K562 (cell line): Measurements from ENCODE around the gene MBLAC2. TPM values are rescaled to one million over a fixed set of nuclear protein-coding genes. Genes with fewer than 3 reads are reported as not detected.

Experiments used
- FIP1L1 ChIP-seq: fragments of 200-400 bp; formaldehyde crosslinking; IDR thresholded peaks from 2 replicates; pipeline ENCODE4 v1.6.1; 2018; ENCODE audit warnings: mild to moderate bottlenecking, low read depth, low read length; ENCODE audit not compliant: poor library complexity, severe bottlenecking
- KAT8 ChIP-seq: fragments of 450-650 bp; IDR thresholded peaks from 2 replicates; pipeline ENCODE4 v1.6.1; 2016; ENCODE audit warnings: low read depth, mild to moderate bottlenecking
- KDM5B ChIP-seq: fragments of 200-600 bp; sonication (generic); IDR thresholded peaks from 2 replicates; pipeline ENCODE4 v1.6.1; 2012; ENCODE audit warnings: low read depth, mild to moderate bottlenecking, moderate library complexity, low read length, control low read depth, inconsistent platforms; ENCODE audit not compliant: insufficient replicate concordance
- NR2F6 ChIP-seq: fragments of 450-650 bp; formaldehyde crosslinking; IDR thresholded peaks from 2 replicates; pipeline ENCODE4 v1.4.0; 2020; ENCODE audit warnings: mild to moderate bottlenecking
- PML ChIP-seq: IDR thresholded peaks from 2 replicates; pipeline ENCODE4 v1.6.1; 2012; ENCODE audit warnings: low read length, inconsistent platforms
- XRCC5 ChIP-seq: fragments of 200-400 bp; formaldehyde crosslinking; IDR thresholded peaks from 2 replicates; pipeline ENCODE4 v1.6.1; 2017; ENCODE audit warnings: low read depth, mild to moderate bottlenecking, low read length
- ZFPM2 ChIP-seq: fragments of 250-450 bp; sonication (Bioruptor Pico); IDR thresholded peaks from 2 replicates; pipeline ENCODE4 v1.5.1; 2022; ENCODE audit warnings: mild to moderate bottlenecking
- ZNF12 ChIP-seq: sonication (generic); formaldehyde crosslinking; IDR thresholded peaks from 2 replicates; pipeline ENCODE4 v1.4.0; 2020; ENCODE audit warnings: mild to moderate bottlenecking, missing genetic modification reagents
- ZNF165 ChIP-seq: fragments of 250-450 bp; sonication (Bioruptor Pico); IDR thresholded peaks from 2 replicates; pipeline ENCODE4 v1.4.0; 2020; ENCODE audit warnings: borderline replicate concordance
- ZNF586 ChIP-seq: fragments of 450-650 bp; formaldehyde crosslinking; conservative IDR thresholded peaks from 2 replicates; pipeline ENCODE4 v1.4.0; 2020; ENCODE audit warnings: mild to moderate bottlenecking, moderate library complexity
- ZNF696 ChIP-seq: fragments of 250-450 bp; sonication (Bioruptor Pico); conservative IDR thresholded peaks from 2 replicates; pipeline ENCODE4 v1.4.0; 2020; ENCODE audit warnings: mild to moderate bottlenecking, moderate library complexity
- polyA plus RNA-seq, 8 experiments: library from polyadenylated mRNA; depleted of rRNA in 4 of 8; stranded (reverse) in 5 of 8; unstranded in 3 of 8; fragments of >200 nt; fragmentation: Nextera tagmentation in 2 of 8; fragmentation: Illumina TruSeq in 1 of 8; extraction: Ambion mirVana in 2 of 8; extraction: Trizol in 1 of 8; gene quantifications; 2 replicates each; pipeline versions ENCODE4 v1.2.1 to v1.2.3, GENCODE V29; 2011 to 2014; ENCODE audit warnings: inconsistent platforms in 1 of 8, missing spikeins in 1 of 8
- total RNA-seq, 7 experiments: library from RNA; depleted of rRNA in 6 of 7; stranded (reverse); fragments of >200 nt in 6 of 7; fragmentation: Illumina TruSeq in 2 of 7; extraction: Trizol in 2 of 7; gene quantifications; 2 replicates each; pipeline versions ENCODE4 v1.2.1 to v1.2.3, GENCODE V29; 2011 to 2021; ENCODE audit warnings: low replicate concordance in 1 of 7
- TF ChIP-seq, protein P1 (sequence below): fragments of 250-450 bp; sonication (Bioruptor Pico); IDR thresholded peaks from 2 replicates; pipeline ENCODE4 v1.8.0; 2021; ENCODE audit warnings: moderate library complexity, mild to moderate bottlenecking, inconsistent platforms
- TF ChIP-seq, protein P2 (sequence below): sonication (generic); formaldehyde crosslinking; IDR thresholded peaks from 2 replicates; pipeline ENCODE4 v1.8.0; 2022; ENCODE audit warnings: mild to moderate bottlenecking, missing genetic modification reagents
- TF ChIP-seq, protein P3 (sequence below): fragments of 150-350 bp; IDR thresholded peaks from 2 replicates; pipeline ENCODE4 v1.6.1; 2014; ENCODE audit warnings: low read depth, mild to moderate bottlenecking, low read length, borderline replicate concordance
- TF ChIP-seq, protein P4 (sequence below): fragments of 250-450 bp; sonication (Bioruptor Pico); IDR thresholded peaks from 2 replicates; pipeline ENCODE4 v1.5.0; 2021

Gene MBLAC2
- total and polyA plus RNA-seq, 9 of the 15 experiments (the other 6 are each of a cell fraction or from before 2014, with no cell fraction given) = 2.4 to 13.1 (median 10.3) TPM

DNA sequence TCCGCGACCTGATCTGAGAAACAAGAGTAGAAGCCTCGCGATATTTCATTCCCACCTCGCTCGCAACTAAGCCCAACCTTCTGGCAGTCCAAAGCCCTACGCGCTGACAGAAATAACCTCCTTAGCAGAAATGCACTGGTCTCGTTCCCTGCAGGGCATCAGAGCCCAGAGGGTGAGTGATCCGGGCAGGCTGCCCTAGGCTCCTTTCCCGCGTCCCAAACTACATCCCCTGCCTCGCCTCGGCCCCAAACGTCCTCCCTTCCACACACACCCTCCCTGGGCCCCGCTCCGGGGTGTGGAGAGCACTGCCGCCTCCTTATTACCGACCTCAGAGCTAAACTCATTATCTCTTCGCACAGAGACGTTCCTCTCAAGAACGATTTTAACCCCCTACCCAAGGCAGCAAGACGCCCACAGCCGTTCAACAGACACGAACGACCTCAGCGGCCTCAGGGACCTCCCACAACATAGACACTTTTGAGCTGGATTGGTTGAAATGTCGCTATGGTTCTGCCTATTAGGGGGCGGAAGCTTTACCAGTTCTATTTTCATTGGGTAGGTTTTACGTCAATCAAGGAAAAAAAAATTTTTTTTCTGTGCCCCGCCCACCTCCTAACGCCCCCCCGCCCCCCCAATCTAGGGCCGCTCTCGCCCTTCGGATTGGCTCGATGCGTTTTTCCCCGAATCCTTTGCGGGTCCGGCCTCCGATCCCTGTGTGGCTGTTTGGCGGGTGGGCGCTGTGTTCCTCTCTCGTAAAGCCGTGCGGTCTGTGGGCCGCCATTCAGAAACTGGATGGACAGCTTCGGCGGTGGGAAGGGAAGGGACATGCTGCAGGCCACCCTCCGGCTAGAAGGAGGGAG lies 65.0 kb downstream of the MBLAC2 start, which contains the start of gene CETN3 (continued):
- TF ChIP-seq XRCC5 (no peak), ZFPM2 (0 out of 2 replicates have a peak, but pooled peaks have one; percentile 48), ZNF586 (CRISPR knock-in tag) (no peak), KDM5B (peak; percentile 92), ZNF12 (CRISPR knock-in tag) (0 out of 2 replicates have a peak, but pooled peaks have one; percentile 20), ZNF165 (no peak), KAT8 (no peak), FIP1L1 (no peak), NR2F6 (CRISPR knock-in tag) (0 out of 2 replicates have a peak, but pooled peaks have one; percentile 64), ZNF696 (CRISPR knock-in tag) (no peak), PML (peak; percentile 90)
- TF ChIP-seq, protein P1, sequence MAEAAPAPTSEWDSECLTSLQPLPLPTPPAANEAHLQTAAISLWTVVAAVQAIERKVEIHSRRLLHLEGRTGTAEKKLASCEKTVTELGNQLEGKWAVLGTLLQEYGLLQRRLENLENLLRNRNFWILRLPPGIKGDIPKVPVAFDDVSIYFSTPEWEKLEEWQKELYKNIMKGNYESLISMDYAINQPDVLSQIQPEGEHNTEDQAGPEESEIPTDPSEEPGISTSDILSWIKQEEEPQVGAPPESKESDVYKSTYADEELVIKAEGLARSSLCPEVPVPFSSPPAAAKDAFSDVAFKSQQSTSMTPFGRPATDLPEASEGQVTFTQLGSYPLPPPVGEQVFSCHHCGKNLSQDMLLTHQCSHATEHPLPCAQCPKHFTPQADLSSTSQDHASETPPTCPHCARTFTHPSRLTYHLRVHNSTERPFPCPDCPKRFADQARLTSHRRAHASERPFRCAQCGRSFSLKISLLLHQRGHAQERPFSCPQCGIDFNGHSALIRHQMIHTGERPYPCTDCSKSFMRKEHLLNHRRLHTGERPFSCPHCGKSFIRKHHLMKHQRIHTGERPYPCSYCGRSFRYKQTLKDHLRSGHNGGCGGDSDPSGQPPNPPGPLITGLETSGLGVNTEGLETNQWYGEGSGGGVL (CRISPR knock-in tag) = no peak
- TF ChIP-seq, protein P2, sequence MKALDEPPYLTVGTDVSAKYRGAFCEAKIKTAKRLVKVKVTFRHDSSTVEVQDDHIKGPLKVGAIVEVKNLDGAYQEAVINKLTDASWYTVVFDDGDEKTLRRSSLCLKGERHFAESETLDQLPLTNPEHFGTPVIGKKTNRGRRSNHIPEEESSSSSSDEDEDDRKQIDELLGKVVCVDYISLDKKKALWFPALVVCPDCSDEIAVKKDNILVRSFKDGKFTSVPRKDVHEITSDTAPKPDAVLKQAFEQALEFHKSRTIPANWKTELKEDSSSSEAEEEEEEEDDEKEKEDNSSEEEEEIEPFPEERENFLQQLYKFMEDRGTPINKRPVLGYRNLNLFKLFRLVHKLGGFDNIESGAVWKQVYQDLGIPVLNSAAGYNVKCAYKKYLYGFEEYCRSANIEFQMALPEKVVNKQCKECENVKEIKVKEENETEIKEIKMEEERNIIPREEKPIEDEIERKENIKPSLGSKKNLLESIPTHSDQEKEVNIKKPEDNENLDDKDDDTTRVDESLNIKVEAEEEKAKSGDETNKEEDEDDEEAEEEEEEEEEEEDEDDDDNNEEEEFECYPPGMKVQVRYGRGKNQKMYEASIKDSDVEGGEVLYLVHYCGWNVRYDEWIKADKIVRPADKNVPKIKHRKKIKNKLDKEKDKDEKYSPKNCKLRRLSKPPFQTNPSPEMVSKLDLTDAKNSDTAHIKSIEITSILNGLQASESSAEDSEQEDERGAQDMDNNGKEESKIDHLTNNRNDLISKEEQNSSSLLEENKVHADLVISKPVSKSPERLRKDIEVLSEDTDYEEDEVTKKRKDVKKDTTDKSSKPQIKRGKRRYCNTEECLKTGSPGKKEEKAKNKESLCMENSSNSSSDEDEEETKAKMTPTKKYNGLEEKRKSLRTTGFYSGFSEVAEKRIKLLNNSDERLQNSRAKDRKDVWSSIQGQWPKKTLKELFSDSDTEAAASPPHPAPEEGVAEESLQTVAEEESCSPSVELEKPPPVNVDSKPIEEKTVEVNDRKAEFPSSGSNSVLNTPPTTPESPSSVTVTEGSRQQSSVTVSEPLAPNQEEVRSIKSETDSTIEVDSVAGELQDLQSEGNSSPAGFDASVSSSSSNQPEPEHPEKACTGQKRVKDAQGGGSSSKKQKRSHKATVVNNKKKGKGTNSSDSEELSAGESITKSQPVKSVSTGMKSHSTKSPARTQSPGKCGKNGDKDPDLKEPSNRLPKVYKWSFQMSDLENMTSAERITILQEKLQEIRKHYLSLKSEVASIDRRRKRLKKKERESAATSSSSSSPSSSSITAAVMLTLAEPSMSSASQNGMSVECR (CRISPR knock-in tag) = peak; percentile 65; the same call in 1 of the 2 replicates
- TF ChIP-seq, protein P3, sequence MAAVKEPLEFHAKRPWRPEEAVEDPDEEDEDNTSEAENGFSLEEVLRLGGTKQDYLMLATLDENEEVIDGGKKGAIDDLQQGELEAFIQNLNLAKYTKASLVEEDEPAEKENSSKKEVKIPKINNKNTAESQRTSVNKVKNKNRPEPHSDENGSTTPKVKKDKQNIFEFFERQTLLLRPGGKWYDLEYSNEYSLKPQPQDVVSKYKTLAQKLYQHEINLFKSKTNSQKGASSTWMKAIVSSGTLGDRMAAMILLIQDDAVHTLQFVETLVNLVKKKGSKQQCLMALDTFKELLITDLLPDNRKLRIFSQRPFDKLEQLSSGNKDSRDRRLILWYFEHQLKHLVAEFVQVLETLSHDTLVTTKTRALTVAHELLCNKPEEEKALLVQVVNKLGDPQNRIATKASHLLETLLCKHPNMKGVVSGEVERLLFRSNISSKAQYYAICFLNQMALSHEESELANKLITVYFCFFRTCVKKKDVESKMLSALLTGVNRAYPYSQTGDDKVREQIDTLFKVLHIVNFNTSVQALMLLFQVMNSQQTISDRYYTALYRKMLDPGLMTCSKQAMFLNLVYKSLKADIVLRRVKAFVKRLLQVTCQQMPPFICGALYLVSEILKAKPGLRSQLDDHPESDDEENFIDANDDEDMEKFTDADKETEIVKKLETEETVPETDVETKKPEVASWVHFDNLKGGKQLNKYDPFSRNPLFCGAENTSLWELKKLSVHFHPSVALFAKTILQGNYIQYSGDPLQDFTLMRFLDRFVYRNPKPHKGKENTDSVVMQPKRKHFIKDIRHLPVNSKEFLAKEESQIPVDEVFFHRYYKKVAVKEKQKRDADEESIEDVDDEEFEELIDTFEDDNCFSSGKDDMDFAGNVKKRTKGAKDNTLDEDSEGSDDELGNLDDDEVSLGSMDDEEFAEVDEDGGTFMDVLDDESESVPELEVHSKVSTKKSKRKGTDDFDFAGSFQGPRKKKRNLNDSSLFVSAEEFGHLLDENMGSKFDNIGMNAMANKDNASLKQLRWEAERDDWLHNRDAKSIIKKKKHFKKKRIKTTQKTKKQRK = no peak
- TF ChIP-seq, protein P4, sequence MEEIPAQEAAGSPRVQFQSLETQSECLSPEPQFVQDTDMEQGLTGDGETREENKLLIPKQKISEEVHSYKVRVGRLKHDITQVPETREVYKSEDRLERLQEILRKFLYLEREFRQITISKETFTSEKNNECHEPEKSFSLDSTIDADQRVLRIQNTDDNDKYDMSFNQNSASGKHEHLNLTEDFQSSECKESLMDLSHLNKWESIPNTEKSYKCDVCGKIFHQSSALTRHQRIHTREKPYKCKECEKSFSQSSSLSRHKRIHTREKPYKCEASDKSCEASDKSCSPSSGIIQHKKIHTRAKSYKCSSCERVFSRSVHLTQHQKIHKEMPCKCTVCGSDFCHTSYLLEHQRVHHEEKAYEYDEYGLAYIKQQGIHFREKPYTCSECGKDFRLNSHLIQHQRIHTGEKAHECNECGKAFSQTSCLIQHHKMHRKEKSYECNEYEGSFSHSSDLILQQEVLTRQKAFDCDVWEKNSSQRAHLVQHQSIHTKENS (CRISPR knock-in tag) = no peak
